MM.1S (cell line): ENCODE results near the gene AP3B1.

Experiments used
- CTCF ChIP-seq: fragments of 300-600 bp; sonication (generic); IDR thresholded peaks from 2 replicates; pipeline ENCODE4 v1.5.1; 2016; ENCODE audit warnings: antibody characterized with exemption, low read length, mixed read lengths
- EZH2 ChIP-seq: fragments of 300-600 bp; sonication (generic); optimal IDR thresholded peaks from 2 replicates; pipeline ENCODE3; 2017; ENCODE audit warnings: low read depth, mild to moderate bottlenecking, antibody characterized with exemption, low read length, mixed read lengths

GRCh38 chr5:78283802-78284201 lies 10.7 kb downstream of the AP3B1 start:
- no peak for TF ChIP-seq CTCF
- no peak for TF ChIP-seq EZH2
